ENCODE data around the gene GLP1R.

Gene GLP1R

GRCh38 chr6:39009476-39009875 lies 39.1 kb upstream of the GLP1R start:
- TF ChIP-seq CTCF (IDR thresholded peaks at IDR 0.05; ENCODE audit: insufficient read depth, low read depth, low read length, missing control alignments): no peak
- DNase-seq (ENCODE audit: low read depth): no peak
- no peak overlapping the region for H3K4me3 ChIP-seq (ENCODE audit: low read length)

GRCh38 chr6:39016839-39017546 lies 31.6 kb upstream of the GLP1R start:
- no peak for TF ChIP-seq CTCF (IDR thresholded peaks at IDR 0.05; ENCODE audit: insufficient read depth, low read depth, low read length, missing control alignments)
- no peak for DNase-seq (ENCODE audit: low read depth)
- H3K4me3 ChIP-seq (ENCODE audit: low read length): no peak overlapping the region

GRCh38 chr6:39017547-39017880 lies 31.1 kb upstream of the GLP1R start:
- TF ChIP-seq CTCF (IDR thresholded peaks at IDR 0.05; ENCODE audit: insufficient read depth, low read depth, low read length, missing control alignments): no peak
- DNase-seq (ENCODE audit: low read depth): no peak
- no peak overlapping the region for H3K4me3 ChIP-seq (ENCODE audit: low read length)

- no peak for DNase-seq (ENCODE audit: low read depth)
- no peak overlapping the region for H3K4me3 ChIP-seq (ENCODE audit: low read length)
- TF ChIP-seq CTCF (IDR thresholded peaks at IDR 0.05; ENCODE audit: insufficient read depth, low read depth, low read length, missing control alignments): no peak
Measured at GRCh38 chr6:39018103-39018502, 30.5 kb upstream of the GLP1R start.

GRCh38 chr6:39020136-39020535 lies 28.4 kb upstream of the GLP1R start:
- H3K4me3 ChIP-seq (ENCODE audit: low read length): no peak overlapping the region
- peak; percentile 12 for DNase-seq (ENCODE audit: low read depth)
- no peak for TF ChIP-seq CTCF (IDR thresholded peaks at IDR 0.05; ENCODE audit: insufficient read depth, low read depth, low read length, missing control alignments)

GRCh38 chr6:39021041-39021440 lies 27.5 kb upstream of the GLP1R start:
- no peak for DNase-seq (ENCODE audit: low read depth)
- no peak for TF ChIP-seq CTCF (IDR thresholded peaks at IDR 0.05; ENCODE audit: insufficient read depth, low read depth, low read length, missing control alignments)

GRCh38 chr6:39021779-39022178 lies 26.8 kb upstream of the GLP1R start:
- DNase-seq (ENCODE audit: low read depth): no peak
- H3K4me3 ChIP-seq (ENCODE audit: low read length): no peak overlapping the region
- TF ChIP-seq CTCF (IDR thresholded peaks at IDR 0.05; ENCODE audit: insufficient read depth, low read depth, low read length, missing control alignments): no peak

More at GRCh38 chr6:39021041-39021440, 27.5 kb upstream of the GLP1R start:
- no peak overlapping the region for H3K4me3 ChIP-seq (ENCODE audit: low read length)

Measured in epithelial cell of esophagus (primary cell).